Umbilical cord (tissue), 2 donors: ENCODE data around the gene SHOC2. TPM values are rescaled to one million over a fixed set of nuclear protein-coding genes. Genes with fewer than 3 reads are reported as not detected.
A peak's percentile ranks its signal among the peaks of the same experiment; 100 is the strongest.

ENCODE experiments used
- DNase-seq: peaks from one replicate; pipeline ENCODE4 v3.0.0-alpha.2; 2015; ENCODE audit warnings: low spot score
- total RNA-seq: library from RNA; depleted of rRNA; stranded (reverse); fragments of >200 nt; gene quantifications from one replicate; pipeline ENCODE4 v1.2.3, GENCODE V29; 2014; ENCODE audit warnings: low replicate concordance; ENCODE audit not compliant: insufficient read depth

SHOC2 gene
- 77.5 TPM for total RNA-seq

- no peak for DNase-seq
These were observed at the start of gene SHOC2 for GRCh38 chr10:110919349-110919931. Gene SHOC2 (plus strand): TSS chr10:110919604. CDS start chr10:110964359, 44,755 bp downstream.

- peak; percentile 15 for DNase-seq
These were observed 48.5 kb upstream of the SHOC2 start for GRCh38 chr10:110870823-110871297.

- DNase-seq: peak; percentile 100
These were observed 47.9 kb upstream of the SHOC2 start, which contains the start of gene PDCD4 for GRCh38 chr10:110871298-110872084. Gene PDCD4 (plus strand): TSS chr10:110871928. CDS start chr10:110876028, 4,100 bp downstream.

GRCh38 chr10:110872145-110872983 is 47.0 kb upstream of the SHOC2 start:
- DNase-seq: peak; percentile 93

- DNase-seq: peak; percentile 38
These were observed 46.1 kb upstream of the SHOC2 start for GRCh38 chr10:110872984-110873923.

- DNase-seq: no peak
These were observed 45.5 kb upstream of the SHOC2 start for GRCh38 chr10:110873951-110874350.

GRCh38 chr10:110876000-110876399 is 43.4 kb upstream of the SHOC2 start:
- no peak for DNase-seq

GRCh38 chr10:110876788-110877187 is 42.6 kb upstream of the SHOC2 start:
- no peak for DNase-seq

- DNase-seq: no peak
These were observed 39.4 kb upstream of the SHOC2 start for GRCh38 chr10:110880012-110880411.

GRCh38 chr10:110881247-110881646 is 38.2 kb upstream of the SHOC2 start:
- no peak for DNase-seq

- no peak for DNase-seq
These were observed 37.5 kb upstream of the SHOC2 start for GRCh38 chr10:110881905-110882304.

GRCh38 chr10:110883924-110884323 is 35.5 kb upstream of the SHOC2 start:
- DNase-seq: no peak

GRCh38 chr10:110885932-110886674 is 33.3 kb upstream of the SHOC2 start:
- no peak for DNase-seq

GRCh38 chr10:110887560-110887959 is 31.8 kb upstream of the SHOC2 start:
- no peak for DNase-seq

- DNase-seq: no peak
These were observed 26.7 kb upstream of the SHOC2 start for GRCh38 chr10:110892602-110893288.

- peak; percentile 59 for DNase-seq
These were observed 25.7 kb upstream of the SHOC2 start for GRCh38 chr10:110893559-110894179.

- DNase-seq: no peak
These were observed 22.2 kb upstream of the SHOC2 start for GRCh38 chr10:110897184-110897583.

- no peak for DNase-seq
These were observed 21.0 kb upstream of the SHOC2 start for GRCh38 chr10:110898391-110898790.

- DNase-seq: no peak
These were observed 18.4 kb upstream of the SHOC2 start for GRCh38 chr10:110900983-110901382.
